Ovary (tissue), 3 donors: Measurements from ENCODE around the gene RRAD.

ENCODE experiments used
- EP300 ChIP-seq: sonication (generic); formaldehyde crosslinking; IDR thresholded peaks from one replicate; pipeline ENCODE4 v1.6.1; 2017; ENCODE audit warnings: antibody characterized with exemption
- POLR2A ChIP-seq: fragments of 450-650 bp; IDR thresholded peaks from one replicate; pipeline ENCODE4 v1.6.1; 2017; ENCODE audit warnings: antibody characterized with exemption, mild to moderate bottlenecking, moderate library complexity
- TF ChIP-seq, protein P1 (sequence below), 3 donors: fragments of 450-650 bp in 2 of 3; fragments of 200-600 bp in 1 of 3; IDR thresholded peaks; one replicate each; pipeline versions ENCODE4 v1.5.1 to v1.8.0; 2016 to 2022; ENCODE audit warnings: antibody characterized with exemption in 3 of 3, mild to moderate bottlenecking in 1 of 3
- donor health status: DM: no; HTN: no; CAD: no.

DNA sequence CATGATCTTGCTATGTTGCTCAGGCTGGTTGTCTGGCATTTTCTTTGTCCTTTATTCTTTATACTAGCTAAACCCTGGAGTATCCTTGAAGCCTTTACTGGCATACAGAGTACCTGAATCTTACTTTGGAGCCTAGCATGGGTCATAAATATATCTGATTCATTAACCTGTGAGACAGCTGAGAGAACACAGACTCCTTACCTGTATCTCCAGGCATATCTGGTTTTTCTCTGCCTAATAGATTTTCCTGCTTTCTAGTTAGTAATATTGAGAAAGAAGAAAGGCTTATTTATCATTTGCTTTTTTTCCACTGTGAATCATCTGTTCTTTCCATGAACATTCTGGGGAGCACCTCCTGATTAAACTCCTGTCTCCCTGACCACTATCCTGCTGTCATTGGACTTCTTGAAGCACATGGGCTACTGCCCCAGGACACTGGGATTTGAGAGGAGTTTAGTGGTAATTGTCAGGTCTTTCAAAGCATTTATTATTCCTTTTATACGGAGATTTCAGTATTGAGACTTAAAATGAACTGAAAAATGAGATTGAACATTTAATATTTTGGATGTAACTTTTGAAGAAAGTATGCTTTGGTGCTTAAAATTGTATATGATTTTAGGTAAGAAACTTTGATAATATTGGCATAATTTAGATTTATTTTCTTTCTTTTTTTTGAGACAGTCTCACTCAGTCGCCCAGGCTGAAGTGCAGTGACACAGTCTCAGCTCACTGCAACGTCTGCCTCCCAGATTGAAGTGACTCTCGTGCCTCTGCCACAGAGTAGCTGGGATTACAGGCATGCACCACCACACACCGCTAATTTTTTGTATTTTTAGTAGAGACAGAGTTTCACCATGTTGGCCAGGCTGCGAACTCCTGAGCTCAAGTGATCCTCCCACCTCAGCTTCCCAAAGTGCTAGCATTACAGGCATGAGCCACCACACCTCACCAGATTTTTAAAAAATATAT lies 36.4 kb downstream of the RRAD start:
- TF ChIP-seq EP300 (no peak), POLR2A (no peak)
- TF ChIP-seq, protein P1, sequence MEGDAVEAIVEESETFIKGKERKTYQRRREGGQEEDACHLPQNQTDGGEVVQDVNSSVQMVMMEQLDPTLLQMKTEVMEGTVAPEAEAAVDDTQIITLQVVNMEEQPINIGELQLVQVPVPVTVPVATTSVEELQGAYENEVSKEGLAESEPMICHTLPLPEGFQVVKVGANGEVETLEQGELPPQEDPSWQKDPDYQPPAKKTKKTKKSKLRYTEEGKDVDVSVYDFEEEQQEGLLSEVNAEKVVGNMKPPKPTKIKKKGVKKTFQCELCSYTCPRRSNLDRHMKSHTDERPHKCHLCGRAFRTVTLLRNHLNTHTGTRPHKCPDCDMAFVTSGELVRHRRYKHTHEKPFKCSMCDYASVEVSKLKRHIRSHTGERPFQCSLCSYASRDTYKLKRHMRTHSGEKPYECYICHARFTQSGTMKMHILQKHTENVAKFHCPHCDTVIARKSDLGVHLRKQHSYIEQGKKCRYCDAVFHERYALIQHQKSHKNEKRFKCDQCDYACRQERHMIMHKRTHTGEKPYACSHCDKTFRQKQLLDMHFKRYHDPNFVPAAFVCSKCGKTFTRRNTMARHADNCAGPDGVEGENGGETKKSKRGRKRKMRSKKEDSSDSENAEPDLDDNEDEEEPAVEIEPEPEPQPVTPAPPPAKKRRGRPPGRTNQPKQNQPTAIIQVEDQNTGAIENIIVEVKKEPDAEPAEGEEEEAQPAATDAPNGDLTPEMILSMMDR (IDR thresholded peaks at IDR 0.05): no peak
